Measurements from ENCODE around the gene RIMBP2. TPM values are rescaled to one million over a fixed set of nuclear protein-coding genes. Genes with fewer than 3 reads are reported as not detected.

Gene RIMBP2
- polyA plus RNA-seq, 1 of the 3 experiments (the other 2 are of a cell fraction), result 0.90 TPM

DNA sequence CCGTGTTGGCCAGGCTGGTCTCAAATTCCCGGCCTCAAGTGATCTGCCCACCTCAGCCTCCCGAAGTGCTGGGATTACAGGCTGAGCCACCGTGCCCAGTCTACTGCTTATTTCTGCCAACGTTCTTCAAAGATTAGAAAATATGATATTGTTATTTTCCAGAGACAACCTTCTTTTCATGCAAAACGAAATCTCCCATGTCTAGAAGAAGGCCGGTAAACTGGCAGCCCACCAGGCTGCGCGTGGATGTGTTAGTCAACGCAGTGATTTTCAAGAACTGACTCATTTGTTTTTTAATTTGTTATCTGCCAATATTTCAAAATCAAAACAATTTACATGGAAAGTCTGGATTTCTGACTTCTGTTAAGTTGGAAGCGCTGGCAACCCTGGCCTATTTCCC, 169.6 kb downstream of the RIMBP2 start:
- WGBS (ENCODE audit: low lambda C conversion rate), result 54% methylated on average over 11 of the region's 11 CpGs
- no peaks in the 10 kb centered on the region for H3F3A ChIP-seq (replicated peaks; ENCODE audit: insufficient read depth)

DNA sequence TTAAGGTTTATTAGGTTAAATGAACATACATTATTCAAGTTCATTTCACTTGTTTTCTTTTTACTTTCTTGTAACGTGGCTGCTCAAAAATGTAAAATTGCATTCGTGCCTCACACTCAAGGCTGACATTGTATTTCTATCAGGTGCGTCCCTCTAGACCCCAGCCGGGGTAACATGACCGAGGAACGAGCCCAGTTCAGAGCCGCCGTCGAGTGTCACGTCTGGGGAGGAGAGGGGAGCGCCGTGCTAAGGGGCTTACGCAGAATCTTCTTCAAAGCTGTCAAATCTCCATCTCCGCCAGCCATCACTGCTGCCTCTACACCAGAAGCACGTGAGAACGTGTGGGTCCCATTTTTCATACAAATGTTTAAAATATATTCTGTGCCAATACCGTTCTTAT, 170.6 kb downstream of the RIMBP2 start:
- Histone ChIP-seq H3K4me1 (ENCODE audit: control insufficient read depth in 1 of 2, insufficient read depth in 2 of 2, low read depth in 1 of 2, low read length in 1 of 2) (peaks cover 0 to 28% of the 10 kb centered on the region in 2 experiments; a peak in 2 of 4 replicates), H3K9me2 (no peaks in the 10 kb centered on the region), H3K36me3 (replicated peaks in 1 of 2; ENCODE audit: control insufficient read depth in 1 of 2, insufficient read depth in 2 of 2, low read length in 1 of 2) (no peaks in the 10 kb centered on the region), H3F3A (replicated peaks; ENCODE audit: insufficient read depth) (no peaks in the 10 kb centered on the region), H3K9me3 (no peaks in the 10 kb centered on the region), H3K27ac (ENCODE audit: low read depth in 2 of 2, low read length in 1 of 2) (no peak overlapping the region; a peak in 1 of 4 replicates), H3K9ac (no peak overlapping the region), H3K27me3 (ENCODE audit: insufficient read depth) (no peaks in the 10 kb centered on the region), H4K20me1 (ENCODE audit: insufficient read depth) (no peaks in the 10 kb centered on the region), H2AFZ (ENCODE audit: low read depth) (no peak overlapping the region), H3K4me2 (no peak overlapping the region), H3K79me2 (ENCODE audit: insufficient read depth) (no peaks in the 10 kb centered on the region), H3K4me3 (ENCODE audit: low read depth in 2 of 2, low read length in 1 of 2) (no peak overlapping the region)
- TF ChIP-seq MXI1 (IDR thresholded peaks at IDR 0.05; ENCODE audit: low read depth, low read length) (no peak), RFX5 (IDR thresholded peaks at IDR 0.05; ENCODE audit: low read length) (no peak), FOXJ3 (CRISPR knock-in tag; IDR thresholded peaks at IDR 0.05) (no peak), NFIC (IDR thresholded peaks at IDR 0.05; ENCODE audit: borderline replicate concordance) (no peak), JUND (IDR thresholded peaks at IDR 0.05) (no peak), RCOR1 (IDR thresholded peaks at IDR 0.05; ENCODE audit: low read length) (no peak), POLR2AphosphoS5 (IDR thresholded peaks at IDR 0.05; ENCODE audit: low read depth, low read length) (no peak), TEAD4 (IDR thresholded peaks at IDR 0.05; ENCODE audit: borderline replicate concordance, insufficient read depth) (no peak), NRF1 (IDR thresholded peaks at IDR 0.05; ENCODE audit: low read depth, low read length) (no peak), FOSL2 (IDR thresholded peaks at IDR 0.05; ENCODE audit: borderline replicate concordance, low read depth) (no peak)
- TF ChIP-seq, protein P1, sequence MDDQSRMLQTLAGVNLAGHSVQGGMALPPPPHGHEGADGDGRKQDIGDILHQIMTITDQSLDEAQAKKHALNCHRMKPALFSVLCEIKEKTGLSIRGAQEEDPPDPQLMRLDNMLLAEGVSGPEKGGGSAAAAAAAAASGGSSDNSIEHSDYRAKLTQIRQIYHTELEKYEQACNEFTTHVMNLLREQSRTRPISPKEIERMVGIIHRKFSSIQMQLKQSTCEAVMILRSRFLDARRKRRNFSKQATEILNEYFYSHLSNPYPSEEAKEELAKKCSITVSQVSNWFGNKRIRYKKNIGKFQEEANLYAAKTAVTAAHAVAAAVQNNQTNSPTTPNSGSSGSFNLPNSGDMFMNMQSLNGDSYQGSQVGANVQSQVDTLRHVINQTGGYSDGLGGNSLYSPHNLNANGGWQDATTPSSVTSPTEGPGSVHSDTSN (IDR thresholded peaks at IDR 0.05), result no peak
- TF ChIP-seq, protein P2, sequence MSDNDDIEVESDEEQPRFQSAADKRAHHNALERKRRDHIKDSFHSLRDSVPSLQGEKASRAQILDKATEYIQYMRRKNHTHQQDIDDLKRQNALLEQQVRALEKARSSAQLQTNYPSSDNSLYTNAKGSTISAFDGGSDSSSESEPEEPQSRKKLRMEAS (IDR thresholded peaks at IDR 0.05; ENCODE audit: low read depth), result no peak
- TF ChIP-seq, protein P3, sequence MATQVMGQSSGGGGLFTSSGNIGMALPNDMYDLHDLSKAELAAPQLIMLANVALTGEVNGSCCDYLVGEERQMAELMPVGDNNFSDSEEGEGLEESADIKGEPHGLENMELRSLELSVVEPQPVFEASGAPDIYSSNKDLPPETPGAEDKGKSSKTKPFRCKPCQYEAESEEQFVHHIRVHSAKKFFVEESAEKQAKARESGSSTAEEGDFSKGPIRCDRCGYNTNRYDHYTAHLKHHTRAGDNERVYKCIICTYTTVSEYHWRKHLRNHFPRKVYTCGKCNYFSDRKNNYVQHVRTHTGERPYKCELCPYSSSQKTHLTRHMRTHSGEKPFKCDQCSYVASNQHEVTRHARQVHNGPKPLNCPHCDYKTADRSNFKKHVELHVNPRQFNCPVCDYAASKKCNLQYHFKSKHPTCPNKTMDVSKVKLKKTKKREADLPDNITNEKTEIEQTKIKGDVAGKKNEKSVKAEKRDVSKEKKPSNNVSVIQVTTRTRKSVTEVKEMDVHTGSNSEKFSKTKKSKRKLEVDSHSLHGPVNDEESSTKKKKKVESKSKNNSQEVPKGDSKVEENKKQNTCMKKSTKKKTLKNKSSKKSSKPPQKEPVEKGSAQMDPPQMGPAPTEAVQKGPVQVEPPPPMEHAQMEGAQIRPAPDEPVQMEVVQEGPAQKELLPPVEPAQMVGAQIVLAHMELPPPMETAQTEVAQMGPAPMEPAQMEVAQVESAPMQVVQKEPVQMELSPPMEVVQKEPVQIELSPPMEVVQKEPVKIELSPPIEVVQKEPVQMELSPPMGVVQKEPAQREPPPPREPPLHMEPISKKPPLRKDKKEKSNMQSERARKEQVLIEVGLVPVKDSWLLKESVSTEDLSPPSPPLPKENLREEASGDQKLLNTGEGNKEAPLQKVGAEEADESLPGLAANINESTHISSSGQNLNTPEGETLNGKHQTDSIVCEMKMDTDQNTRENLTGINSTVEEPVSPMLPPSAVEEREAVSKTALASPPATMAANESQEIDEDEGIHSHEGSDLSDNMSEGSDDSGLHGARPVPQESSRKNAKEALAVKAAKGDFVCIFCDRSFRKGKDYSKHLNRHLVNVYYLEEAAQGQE (IDR thresholded peaks at IDR 0.05; ENCODE audit: low read depth, low read length), result no peak
- CTCF ChIA-PET, result no interaction called here
- POLR2A ChIA-PET, result no interaction called here
- no peak for DNase-seq
- WGBS (ENCODE audit: low lambda C conversion rate), result 53% methylated on average over 17 of the region's 17 CpGs

More for the DNA sequence above, 169.6 kb downstream of the RIMBP2 start:
- H4K20me1 ChIP-seq (ENCODE audit: insufficient read depth), result no peaks in the 10 kb centered on the region
- DNase-seq, result no peak
- no peaks in the 10 kb centered on the region for H3K36me3 ChIP-seq (replicated peaks in 1 of 2; ENCODE audit: control insufficient read depth in 1 of 2, insufficient read depth in 2 of 2, low read length in 1 of 2)
- H3K4me1 ChIP-seq (ENCODE audit: control insufficient read depth in 1 of 2, insufficient read depth in 2 of 2, low read depth in 1 of 2, low read length in 1 of 2), result peaks cover 0 to 28% of the 10 kb centered on the region in 2 experiments; a peak in 2 of 4 replicates
- CTCF ChIA-PET, result no interaction called here
- POLR2A ChIA-PET, result no interaction called here
- H3K9me2 ChIP-seq, result no peaks in the 10 kb centered on the region
- no peaks in the 10 kb centered on the region for H3K79me2 ChIP-seq (ENCODE audit: insufficient read depth)
- H3K4me3 ChIP-seq (ENCODE audit: low read depth in 2 of 2, low read length in 1 of 2), result no peak overlapping the region
- TF ChIP-seq JUND (IDR thresholded peaks at IDR 0.05) (no peak), RFX5 (IDR thresholded peaks at IDR 0.05; ENCODE audit: low read length) (no peak), TCF12 (IDR thresholded peaks at IDR 0.05) (no peak), TAF1 (IDR thresholded peaks at IDR 0.05; ENCODE audit: borderline replicate concordance, low read depth, low read length) (no peak), SMC3 (IDR thresholded peaks at IDR 0.05; ENCODE audit: low read depth, low read length) (no peak)
- TF ChIP-seq, protein P4, sequence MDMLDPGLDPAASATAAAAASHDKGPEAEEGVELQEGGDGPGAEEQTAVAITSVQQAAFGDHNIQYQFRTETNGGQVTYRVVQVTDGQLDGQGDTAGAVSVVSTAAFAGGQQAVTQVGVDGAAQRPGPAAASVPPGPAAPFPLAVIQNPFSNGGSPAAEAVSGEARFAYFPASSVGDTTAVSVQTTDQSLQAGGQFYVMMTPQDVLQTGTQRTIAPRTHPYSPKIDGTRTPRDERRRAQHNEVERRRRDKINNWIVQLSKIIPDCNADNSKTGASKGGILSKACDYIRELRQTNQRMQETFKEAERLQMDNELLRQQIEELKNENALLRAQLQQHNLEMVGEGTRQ (IDR thresholded peaks at IDR 0.05; ENCODE audit: borderline replicate concordance, low read depth, low read length), result no peak
- TF ChIP-seq, protein P1 (IDR thresholded peaks at IDR 0.05), result no peak
- H3K27me3 ChIP-seq (ENCODE audit: insufficient read depth), result no peaks in the 10 kb centered on the region
- H3K9me3 ChIP-seq, result no peaks in the 10 kb centered on the region; the same call in 1 of the 2 replicates
- H3K4me2 ChIP-seq, result no peak overlapping the region
- H3K9ac ChIP-seq, result no peak overlapping the region
- peak overlapping the region in 1 of 2 experiments; percentile 89; a peak in 2 of 4 replicates for H3K27ac ChIP-seq (ENCODE audit: low read depth in 2 of 2, low read length in 1 of 2)
- H2AFZ ChIP-seq (ENCODE audit: low read depth), result no peak overlapping the region

Data from SK-N-SH (cell line).